HT1080 (cell line): Measurements from ENCODE around the gene OR1I1. TPM values are rescaled to one million over a fixed set of nuclear protein-coding genes. Genes with fewer than 3 reads are reported as not detected.
"Not testable (repeated sequence)": the region's sequence is repeated elsewhere in the genome, so short reads cannot be mapped to it uniquely, and the experiment has no call there.

Source experiments
- DNase-seq: peaks from one replicate; pipeline ENCODE4 v3.0.0-alpha.2; 2015; ENCODE audit warnings: low read depth
- polyA plus RNA-seq, 2 experiments: library from polyadenylated mRNA; depleted of rRNA; stranded (reverse); fragments of >200 nt; gene quantifications; 2 replicates each; pipeline ENCODE4 v1.2.3, GENCODE V29; 2015
- total RNA-seq: library from RNA; depleted of rRNA; stranded (reverse); fragments of >200 nt; shearing (Covaris generic); gene quantifications from 2 replicates; pipeline ENCODE4 v1.2.3, GENCODE V29; 2014; rRNA removed

The OR1I1 gene
- not detected in 2 replicates for total RNA-seq
- polyA plus RNA-seq (2015; cell fraction: cytosol; rRNA removed) = not detected in 2 replicates
- not detected in 2 replicates for polyA plus RNA-seq (2015; cell fraction: nucleus; rRNA removed)

DNA sequence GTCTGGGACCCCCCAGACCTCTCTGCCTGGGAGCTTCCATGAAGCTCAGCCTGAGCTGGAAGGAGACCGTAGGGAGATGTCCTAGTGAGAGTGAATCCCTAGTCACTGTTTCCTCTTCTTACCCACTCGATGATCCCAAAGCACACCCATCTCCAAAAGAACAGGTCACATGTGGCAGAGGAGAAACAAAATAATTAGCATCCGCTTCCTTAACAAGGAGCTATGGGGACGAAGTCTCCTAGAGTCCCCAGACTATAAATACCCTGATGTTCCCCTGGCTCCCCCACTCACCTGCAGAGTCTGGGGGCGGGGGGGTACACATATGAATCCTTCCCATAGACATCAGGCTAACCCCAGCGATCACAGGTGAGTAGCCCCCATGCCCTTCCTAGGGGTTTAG is at the start of gene OR1I1:
TSS of gene OR1I1 (plus strand) at position 301 of the 400 bp plus-strand sequence. CDS start 4,855 bp downstream, outside the sequence.
- DNase-seq = no peak

- no peak for DNase-seq
Observed at GRCh38 chr19:15035795-15036311, 46.2 kb upstream of the OR1I1 start.

DNA sequence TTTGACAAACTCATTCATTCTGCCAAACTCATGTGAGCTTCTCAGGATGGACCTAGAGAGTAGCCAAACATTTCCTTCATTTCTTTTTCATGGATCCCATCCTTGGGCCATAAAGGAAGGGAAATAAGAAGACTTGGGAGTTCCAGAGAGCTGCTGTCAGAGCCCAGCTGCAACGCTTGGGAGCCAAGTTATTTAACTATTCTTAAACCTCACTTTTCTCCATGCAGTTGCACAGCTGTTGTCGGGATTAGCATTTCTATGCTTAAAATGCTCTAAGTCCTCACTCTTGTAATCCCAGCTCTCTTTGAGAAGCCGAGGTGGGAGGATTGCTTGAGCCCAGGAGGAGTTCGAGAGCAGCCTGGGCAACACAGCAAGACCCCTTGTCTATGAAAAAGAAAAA is 44.4 kb upstream of the OR1I1 start:
- no peak for DNase-seq

DNA sequence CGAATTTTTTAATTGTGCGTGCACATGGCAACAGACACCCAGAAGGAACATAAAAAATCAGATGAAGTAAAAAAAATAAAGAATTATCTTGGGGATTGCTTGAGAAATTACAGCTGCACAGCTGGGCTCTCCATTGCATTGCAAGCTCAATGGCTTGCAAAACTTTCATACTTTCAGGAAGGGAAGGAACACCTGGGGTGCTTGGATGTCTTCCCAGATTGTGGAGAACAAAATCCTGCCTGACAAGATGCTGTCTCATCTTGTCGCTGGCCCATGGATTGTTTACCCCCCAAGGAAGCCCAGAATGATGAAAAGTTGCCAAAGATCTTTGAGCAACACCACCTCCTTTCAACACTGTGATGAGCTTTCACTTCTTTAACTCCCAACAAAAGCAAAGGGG is 43.7 kb upstream of the OR1I1 start:
- no peak for DNase-seq

- DNase-seq = no peak
Observed at GRCh38 chr19:15042003-15042402, 40.0 kb upstream of the OR1I1 start.

GRCh38 chr19:15042826-15043225 is 39.2 kb upstream of the OR1I1 start:
- DNase-seq = no peak

- DNase-seq = no peak
Observed at GRCh38 chr19:15045506-15045905, 36.5 kb upstream of the OR1I1 start.

GRCh38 chr19:15047680-15048079 is 34.3 kb upstream of the OR1I1 start:
- no peak for DNase-seq

DNA sequence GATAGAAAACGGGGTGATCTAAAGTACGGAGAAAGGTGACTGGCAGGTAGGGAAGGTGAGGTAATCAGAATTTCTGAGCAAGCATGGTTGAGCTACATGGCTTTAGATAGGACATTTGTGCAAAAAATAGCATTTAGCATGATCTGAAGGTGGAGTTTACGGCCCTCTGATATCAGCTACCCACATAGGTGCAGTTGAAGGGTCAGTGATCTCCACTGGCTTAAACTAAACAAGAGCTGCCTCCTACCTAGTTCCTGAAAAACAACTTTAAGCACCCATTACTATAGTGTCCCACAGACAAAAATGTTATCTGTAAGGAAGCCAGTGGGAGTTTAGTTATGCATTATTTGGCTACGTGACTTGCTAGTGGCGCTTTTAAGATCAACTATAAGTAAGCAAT is 33.9 kb upstream of the OR1I1 start:
- DNase-seq = no peak

- DNase-seq = no peak
Observed at GRCh38 chr19:15048885-15049541, 33.0 kb upstream of the OR1I1 start, which contains the start of gene CASP14. Gene CASP14 (plus strand): TSS chr19:15049480. CDS start chr19:15052252, 2,772 bp downstream.

DNA sequence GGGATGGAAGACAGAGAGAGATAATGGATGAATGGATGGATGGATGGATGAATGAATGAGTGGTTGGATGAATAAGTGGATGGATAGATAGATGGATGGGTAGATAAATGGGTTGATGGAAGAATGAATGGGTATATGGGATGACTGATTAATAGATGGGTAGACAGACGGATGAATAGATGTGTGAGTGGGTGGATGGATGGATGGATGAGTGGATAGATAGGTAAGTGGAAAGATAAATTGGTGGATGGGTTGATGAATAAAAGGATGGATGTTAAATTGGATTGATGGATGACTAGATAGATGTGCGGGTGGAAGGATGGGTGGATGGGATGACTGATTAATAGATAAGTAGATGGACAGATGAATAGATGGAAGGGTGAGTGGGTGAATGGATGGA is 31.4 kb upstream of the OR1I1 start:
- no peak for DNase-seq

- DNase-seq = peak; percentile 26
Observed at GRCh38 chr19:15062036-15062435, 20.0 kb upstream of the OR1I1 start.

DNA sequence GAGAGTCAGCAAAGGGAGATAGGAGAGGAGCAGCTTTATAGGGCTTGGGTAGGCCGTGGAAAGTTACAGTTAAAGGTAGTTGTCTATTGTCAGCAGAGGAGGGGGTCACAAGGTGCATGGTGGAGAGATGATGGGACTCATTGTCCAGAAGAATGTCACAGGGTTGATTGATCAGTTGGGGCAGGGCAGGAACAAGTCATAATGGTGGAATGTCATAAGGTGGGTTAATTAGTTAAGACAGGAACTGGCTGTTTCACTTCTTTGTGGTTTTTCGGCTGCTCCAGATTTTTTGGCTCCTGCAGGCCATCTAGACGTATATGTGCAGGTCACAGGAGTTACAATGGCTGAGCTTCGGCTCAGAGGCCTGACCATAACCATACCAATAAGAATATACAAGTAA is 11.6 kb upstream of the OR1I1 start:
- not testable (repeated sequence) for DNase-seq

GRCh38 chr19:15072930-15073647 is 8.9 kb upstream of the OR1I1 start:
- no peak for DNase-seq

- no peak for DNase-seq
Observed at GRCh38 chr19:15074371-15074770, 7.6 kb upstream of the OR1I1 start.

DNA sequence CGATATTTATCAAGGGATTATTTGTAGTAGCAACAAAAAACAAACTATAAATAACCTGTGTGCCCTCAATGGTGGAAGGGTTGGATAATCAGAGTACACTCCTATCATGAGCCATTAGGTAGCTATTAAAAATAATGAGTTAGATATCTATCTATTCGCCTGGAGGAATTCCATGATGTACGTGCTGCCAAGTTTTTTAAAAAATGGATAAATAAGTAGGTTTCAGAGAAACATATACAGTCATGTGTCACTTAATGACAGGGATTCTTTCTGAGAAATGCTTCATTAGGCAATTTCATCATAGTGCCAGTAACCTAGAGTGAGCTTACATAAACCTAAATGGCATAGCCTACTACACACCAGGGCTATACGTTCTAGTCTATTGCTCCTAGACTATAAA is 6.2 kb upstream of the OR1I1 start:
- no peak for DNase-seq

GRCh38 chr19:15080002-15080401 is 2.0 kb upstream of the OR1I1 start:
- DNase-seq = not testable (repeated sequence)

DNA sequence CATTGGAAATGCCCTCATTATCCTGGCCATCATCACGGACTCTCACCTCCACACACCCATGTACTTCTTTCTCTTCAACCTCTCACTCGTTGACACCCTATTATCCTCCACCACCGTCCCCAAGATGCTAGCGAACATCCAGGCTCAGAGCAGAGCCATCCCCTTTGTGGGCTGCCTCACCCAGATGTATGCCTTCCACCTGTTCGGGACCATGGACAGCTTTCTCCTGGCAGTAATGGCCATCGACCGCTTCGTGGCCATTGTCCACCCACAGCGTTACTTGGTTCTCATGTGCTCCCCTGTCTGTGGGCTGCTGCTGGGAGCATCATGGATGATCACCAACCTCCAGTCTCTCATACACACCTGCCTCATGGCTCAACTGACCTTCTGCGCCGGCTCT is 5.2 kb downstream of the OR1I1 start:
- DNase-seq = no peak

DNA sequence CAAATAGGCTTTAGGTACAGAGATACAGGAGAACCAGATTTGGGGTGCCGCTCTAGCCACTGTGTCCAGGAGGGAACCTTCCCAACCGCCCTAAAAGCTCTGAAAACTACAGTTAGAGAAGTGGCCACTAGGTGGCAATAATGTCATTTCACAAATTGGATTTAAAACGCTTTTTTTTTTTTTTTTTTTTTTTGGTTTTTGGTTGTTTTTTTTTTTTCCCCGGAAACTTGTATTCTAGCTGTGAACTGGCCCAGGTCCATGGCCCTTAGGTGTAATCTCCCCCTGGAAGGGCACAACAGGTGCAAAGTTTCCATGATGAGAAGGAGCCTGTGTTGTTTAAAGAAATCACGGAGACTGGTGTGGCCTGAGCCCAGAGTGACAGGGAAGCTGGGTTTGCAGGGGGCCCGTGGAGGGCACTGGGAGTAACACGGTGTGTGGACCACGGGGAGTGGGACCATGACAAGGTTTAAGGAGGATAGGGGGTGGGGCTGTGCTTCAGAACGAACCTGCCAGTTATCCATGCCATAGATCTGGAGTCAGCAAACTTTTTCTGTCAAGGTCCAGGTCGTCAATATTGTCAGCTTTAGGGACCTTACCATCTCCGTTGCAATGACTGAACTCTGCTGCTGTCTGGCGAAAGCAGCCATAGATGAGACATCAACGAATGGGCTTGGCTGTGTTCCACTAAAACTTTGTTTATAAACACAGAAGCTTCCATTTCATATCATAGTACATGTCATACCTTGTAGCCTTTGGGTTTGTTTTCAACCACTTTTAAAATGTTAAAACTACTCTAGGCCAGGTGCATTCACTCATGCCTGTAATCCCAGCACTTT is 10.1 kb downstream of the OR1I1 start:
- DNase-seq = peak; percentile 47

DNA sequence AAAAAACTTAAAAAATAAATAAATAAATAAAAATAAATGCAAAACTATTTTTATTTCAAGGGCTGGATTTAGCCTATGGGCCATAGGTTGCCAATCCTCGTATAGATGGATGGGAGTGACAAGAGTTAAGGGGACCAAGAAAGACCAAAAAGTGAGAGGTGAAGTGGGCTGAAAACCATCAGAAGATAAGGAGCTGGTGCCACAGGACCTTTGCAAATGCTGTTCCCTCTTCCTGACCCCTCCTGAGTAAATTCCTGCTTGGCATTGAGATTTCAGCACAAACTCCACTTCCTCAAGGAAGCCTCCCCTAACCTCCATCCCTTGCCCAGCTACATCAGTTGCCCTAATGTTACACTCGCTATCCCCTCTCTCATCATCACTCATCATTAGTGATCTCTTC is 11.0 kb downstream of the OR1I1 start:
- DNase-seq = no peak

GRCh38 chr19:15096223-15096622 is 14.2 kb downstream of the OR1I1 start:
- DNase-seq = no peak

DNA sequence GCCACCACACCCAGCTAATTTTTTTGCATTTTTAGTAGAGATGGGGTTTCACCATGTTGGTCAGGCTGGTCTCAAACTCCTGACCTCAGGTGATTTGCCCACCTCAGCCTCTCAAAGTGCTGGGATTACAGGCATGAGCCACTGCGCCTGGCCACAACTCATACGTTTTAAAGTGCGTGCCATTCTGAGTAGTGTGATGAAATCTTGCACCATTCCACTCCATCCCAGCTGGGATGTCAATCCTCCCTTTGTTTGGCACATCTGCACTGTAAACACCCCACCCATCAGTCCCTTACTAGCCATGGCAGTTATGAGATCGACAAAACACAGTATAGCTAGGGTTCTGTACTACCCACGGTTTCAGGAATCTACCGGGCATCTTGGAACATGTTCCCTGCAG is 16.0 kb downstream of the OR1I1 start:
- not testable (repeated sequence) for DNase-seq
